HG03457 (cell line): ENCODE data around the gene AOAH.
"Not testable (repeated sequence)": the region's sequence is repeated elsewhere in the genome, so short reads cannot be mapped to it uniquely, and the experiment has no call there.

Experiments
- ATAC-seq: cut with Tn5 transposase; IDR thresholded peaks from one replicate; pipeline ENCODE4 v1.9.1; 2021; ENCODE audit warnings: moderate number of reproducible peaks; ENCODE audit not compliant: unreplicated experiment

Gene AOAH

DNA sequence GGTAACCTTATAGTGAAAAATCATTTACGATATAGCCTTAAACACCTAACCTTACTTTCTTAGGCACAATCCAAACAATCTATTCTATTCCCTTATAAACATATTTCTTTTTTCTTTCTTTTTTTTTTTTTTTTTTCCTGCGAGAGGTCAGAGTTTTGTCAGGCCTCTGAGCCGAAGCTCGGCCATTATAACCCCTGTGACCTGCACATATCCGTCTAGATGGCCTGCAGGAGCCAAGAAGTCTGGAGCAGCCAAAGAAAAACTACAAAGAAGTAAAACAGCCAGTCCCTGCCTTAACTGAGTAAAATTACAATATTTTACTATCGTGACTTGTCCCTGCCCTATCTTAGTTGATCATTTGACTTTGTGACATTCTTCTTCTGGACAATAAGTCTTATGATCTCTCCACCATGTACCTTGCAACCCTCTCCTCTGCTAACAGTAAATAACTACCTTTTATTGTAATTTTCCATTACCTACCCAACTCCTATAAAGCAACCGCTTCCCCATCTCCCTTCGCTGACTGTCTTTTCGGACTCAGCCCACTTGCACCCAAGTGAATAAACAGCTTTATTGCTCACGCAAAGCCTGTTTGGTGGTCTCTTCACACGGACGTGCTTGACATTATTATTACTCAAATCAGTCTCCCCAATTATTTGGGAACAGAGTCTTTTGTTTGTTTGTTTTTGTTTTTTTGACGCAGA lies 64.5 kb downstream of the AOAH start:
- no peak for ATAC-seq

DNA sequence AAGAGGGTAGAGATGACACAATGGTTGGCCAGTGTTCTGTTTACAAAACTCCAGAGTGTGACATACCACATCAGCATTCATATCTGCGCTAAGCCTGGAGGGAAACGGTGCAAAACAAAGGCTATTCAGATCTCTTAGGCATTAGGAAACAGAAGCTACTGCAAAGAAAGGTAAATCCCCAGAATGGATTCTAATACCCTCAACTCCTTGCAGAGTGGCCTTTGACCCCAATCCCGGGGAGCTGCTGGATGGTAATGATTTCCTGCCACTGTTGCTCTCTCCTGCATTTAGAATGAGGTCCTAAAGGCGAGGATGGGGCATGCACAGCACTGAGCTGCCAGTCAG lies 65.2 kb downstream of the AOAH start:
- no peak for ATAC-seq

DNA sequence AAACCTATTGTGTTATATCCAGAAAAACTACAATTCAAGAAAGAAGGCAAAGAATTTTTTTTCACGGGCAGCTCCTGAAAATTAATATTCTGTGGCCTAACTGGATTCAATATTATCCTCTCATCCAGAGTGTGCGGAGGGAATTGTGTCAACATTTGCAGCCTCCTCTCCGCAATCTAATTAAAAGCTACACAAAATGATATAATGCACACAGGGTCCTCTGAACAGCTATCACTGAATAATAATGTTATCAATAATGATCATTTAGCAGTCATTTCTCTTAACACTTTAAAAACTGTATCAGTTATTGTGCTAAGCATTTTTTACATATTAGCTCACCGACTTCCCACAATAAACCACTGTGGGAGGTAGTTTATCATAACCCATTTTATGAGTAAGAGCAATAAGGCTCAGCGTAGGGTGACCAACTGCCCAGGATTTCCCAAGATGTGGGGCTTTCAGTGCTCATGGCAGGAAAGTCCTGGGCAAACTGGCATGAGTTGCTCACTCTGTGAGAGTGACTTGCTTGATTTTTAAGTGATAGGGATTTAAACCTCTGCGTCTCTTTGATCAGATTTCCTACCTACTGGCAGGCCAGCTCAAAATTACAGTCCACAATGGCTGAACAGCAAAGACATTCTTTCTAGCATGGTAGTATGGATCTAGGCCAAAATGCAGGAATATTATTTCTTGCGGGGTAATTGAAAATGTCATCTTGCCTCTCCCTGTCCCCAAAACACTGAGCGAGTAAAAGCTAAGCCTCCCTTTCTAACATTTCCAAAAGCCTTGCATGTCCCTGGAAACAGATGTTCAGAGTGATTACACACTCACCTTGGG lies 65.7 kb downstream of the AOAH start:
- ATAC-seq: no peak

DNA sequence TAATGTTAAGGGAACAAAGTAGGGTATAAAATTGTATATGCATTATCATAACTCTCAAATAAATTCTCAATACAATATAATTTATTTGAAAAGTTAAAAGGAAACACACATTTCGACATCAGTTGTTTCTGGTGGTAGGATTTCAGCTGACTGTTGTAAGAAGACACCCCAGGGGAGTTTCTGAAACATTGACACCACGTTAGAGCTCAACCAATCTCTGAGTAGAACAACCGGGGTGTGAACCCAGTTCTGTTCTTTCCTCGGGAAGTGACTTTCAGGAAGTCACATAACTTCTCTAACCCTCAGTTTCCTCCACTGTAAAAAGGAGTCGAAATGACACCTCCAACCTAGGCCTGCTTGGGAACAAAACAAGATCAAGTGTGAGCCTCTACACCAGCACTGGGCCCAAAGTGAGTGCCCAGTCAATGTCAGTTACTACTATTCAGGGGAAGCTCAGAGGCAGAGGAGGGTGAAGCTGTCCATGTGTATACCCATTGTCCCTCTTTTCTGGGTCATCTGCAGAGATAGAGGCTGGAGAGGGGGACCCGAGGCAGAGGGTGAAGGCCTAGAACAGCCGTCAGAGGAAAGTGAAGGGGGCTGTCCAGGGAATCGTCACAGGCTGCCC lies 67.1 kb downstream of the AOAH start:
- ATAC-seq: no peak

DNA sequence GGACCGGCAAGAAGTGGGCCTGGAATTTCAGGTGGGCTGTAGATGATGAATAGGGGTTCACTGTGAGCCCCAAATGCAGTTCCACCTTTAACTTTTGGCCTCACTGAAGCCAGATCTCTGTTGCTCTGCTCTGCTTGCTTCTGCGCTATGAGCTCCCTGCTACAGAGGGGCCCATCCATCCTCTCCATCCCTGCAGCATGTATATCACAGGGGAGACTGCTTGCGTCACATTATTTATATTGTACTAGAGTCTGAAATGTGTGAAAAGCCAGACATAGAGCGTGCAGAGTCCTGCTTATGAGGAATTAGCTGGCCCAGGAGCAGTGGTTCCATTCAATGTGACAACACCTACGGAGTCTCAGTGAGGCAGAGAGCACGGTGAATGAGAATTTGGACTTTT lies 69.9 kb downstream of the AOAH start:
- no peak for ATAC-seq

DNA sequence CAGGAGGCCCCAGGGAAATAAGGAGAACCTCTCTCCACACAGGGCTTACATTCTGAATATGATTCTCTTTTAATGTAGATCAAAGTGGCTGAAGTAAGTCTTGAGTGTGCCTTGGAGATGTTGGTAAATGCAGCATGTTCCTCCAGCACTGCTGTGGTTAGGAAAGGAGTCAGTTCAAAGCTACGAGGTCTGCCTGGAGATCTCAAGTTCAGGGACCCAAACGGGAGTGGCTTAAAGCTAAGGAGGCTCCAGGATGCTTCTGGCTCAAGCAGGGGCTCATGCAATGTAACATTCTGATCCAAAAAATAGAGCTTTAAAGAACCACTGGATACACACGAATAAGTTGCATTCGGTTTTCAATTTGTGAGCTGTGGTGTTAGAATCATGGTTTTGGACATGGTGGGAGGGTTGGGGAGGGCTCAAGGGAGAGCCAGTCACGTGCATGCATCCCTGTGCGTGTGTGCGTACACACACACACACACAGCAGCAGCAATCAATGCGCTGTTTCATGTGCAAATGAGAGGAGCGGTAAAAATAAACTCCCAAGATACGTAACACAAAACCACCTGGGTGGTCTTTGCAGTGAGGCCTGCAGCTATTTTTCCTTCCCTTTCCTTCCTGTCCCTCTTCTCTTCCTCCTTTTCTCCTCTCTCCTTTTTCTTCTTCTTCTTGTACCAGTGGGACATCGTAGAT lies 70.5 kb downstream of the AOAH start:
- no peak for ATAC-seq

DNA sequence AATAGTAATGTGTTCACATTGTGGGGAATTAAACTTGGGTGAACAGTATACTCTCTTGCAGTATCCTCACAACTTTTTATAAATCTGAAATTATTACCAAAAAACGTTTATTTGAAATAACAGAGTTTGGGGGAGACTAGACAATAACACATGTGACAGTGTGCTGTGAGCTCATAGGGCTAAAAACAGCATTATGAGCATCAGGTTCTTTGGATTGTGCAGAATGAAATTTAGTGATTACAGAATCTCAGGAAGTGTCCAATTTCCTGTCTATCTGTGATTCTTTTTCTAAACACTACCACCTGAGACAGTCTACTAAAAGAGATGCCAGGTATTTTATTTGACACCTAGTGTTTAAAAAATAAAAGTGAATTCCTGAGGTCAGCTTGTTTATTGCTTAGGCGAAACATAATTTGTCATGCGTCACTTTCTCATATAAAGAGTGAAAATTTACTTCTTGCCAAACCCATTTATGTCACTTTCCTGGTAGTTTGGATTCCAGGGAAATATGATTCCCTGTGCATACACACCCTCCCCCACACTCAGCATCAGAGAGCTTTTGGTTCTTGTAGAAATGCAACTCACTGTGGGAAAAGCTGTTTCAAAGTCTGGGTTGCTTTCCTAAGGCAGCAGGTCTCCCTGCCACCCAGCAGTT lies 71.2 kb downstream of the AOAH start:
- no peak for ATAC-seq

DNA sequence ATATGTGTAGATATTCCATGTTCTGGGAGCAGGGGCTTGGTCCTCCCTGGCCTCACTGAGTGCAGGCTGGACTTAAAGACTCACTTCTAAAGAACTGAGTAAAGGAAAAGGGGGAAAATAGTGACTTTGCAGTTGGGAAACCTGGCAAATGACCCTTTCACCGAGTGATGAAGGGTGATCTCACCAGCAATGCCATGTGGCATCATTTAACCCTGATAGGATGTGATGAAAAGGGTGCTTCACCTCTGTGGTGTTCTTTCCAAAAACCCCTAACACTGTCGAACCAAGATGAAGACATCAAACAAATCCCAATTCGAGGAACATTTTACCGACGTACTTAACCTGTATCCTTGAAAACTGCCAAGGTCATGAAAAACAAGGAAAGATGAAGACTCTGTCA lies 71.9 kb downstream of the AOAH start:
- no peak for ATAC-seq

DNA sequence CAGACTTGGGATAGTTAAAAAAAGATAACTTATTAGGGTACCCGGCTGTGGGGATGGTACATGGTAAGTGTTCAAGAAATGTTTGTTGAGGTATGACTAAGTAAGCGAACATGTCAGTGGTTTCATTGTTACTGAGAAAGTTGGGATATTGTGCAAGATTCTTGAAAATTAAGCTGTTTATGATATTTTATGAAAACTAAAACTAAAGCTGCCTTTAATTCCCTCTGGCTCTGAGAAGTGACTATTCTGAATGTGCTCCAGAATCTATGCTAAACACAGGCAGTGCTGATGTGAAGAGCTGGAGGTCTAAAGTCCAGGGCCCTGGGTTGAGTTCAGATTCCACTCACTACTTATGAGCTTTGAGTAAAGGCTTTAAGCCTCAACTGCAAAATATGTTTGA lies 72.9 kb downstream of the AOAH start:
- ATAC-seq: no peak

DNA sequence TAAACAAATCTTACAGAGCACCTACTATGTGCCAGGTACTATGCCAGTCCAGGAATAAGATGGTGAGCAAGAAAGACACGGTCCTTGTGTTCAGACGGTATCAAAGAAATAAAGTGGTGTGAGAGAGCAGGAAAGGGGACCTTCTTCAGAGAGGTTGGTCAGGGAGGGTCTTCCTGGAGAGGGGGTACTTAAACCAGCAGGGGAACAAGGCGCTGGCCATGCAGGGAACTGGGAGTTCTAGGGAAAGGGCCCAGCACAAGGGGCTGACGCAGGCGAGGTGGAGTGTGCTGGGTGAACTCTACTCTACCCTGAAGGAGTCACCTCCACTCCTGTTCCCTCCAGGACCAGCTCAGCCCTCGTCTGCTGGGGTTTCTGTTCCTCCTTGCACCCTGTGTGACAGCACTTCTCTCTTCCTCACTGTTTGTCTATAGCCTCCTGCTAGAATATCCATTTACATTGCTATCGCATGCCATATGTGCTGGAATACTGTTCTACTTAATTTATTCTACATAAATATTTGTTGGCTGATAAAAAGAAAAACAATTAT lies 73.5 kb downstream of the AOAH start:
- ATAC-seq: no peak

DNA sequence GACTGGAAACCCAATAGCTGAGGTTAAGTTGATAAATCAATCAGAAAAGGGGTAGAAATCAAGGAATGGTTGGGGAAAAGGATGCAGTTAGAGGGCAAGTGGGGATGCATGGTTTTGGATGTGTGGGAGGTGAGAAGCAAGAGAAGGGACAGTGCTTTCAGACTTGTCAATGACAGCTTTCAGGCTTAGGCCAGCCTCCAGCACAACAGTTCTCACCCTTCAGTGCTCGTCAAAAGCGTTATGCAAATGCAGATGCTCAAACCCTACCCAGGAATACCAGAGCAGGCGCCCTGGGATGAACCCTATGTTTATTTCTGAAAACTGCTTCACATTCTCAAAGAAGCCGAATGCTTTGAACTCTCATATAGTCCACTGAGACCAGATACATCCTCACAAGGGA lies 74.0 kb downstream of the AOAH start:
- no peak for ATAC-seq

DNA sequence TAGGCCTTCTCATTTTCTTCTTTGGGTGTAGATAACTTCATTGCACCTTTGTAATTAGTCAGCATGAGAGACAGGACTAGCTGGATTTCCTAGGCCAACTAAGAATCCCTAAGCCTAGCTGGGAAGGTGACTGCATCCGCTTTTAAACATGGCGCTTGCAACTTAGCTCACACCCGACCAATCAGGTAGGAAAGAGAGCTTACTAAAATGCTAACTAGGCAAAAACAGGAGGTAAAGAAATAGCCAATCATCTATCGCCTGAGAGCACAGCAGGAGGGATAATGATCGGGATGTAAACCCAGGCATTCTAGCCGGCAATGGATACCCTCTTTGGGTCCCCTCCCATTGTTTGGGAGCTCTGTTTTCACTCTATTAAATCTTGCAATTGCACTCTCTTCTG lies 75.0 kb downstream of the AOAH start:
- ATAC-seq: not testable (repeated sequence)

DNA sequence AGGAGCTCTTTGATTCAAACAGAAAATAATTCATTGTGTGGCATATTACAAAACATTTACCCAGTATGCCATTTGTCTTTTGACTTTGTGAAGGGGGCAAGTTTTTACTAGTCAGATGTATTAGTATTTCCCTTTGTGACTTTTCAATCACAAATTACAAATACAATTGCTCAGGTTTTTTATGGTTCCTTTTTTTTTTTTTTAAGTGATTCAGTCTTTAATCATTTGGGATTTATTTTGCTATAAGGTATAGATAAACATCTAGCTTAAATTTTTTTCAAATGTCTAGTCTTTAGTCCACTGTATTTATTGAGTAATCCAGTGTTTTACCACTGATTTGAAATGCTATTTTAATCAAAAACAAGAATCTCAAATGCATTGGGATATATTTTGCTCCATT lies 75.9 kb downstream of the AOAH start:
- ATAC-seq: no peak

DNA sequence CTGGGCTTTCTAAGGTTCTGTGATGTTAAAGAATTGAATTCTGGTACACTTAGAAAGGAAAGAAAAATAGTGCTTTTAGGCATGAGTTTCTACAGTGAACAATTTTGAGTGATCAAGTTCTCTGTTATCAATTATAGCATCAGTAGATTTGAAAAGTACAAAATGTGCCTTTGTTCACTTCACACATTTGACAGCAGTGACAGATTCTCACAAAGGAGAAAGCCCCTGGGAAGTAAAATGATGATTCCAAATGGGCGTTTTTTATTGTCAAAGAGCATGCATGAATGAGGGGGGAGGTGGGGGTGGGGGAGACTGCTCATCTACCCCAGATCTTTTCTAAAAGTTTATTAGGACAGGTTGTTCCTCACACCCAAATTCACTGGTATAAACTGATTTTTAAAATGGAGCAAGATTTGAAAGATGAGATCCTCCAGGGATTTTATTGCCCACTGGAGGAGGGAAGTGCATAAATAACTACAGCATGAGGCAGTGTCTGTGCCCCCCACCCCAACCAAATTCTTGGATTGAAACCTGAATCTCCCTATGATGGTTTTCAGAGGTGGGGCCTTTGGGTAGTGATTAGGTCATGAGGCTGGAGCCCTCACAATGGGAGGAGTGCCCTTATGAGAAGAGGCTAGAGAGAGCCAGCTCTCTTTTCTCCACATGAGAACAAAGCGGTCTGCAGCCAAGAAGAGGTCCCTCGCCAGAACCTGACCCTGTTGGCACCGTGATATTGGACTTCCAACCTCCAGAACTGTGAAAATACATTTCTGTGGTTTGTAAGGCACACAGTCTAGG lies 79.5 kb downstream of the AOAH start:
- ATAC-seq: no peak

DNA sequence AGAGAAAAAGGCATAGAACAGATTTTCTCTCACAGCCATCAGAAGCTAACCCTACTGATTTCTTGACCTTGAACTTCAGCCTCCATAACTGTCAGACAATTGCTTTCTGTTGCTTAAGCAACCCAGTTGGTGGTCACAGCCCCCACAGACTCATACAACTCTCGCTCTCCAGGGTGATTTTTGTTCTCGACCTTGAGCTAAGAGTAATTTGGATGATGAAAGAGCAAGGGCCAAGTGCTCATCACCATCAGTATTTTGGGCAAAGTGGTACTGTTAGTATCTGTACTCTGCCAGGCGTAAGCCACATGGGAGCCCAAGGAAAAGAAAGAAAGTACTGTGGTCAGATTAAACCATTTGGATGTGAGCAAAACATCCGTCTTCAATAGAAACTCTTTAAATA lies 81.9 kb downstream of the AOAH start:
- no peak for ATAC-seq

DNA sequence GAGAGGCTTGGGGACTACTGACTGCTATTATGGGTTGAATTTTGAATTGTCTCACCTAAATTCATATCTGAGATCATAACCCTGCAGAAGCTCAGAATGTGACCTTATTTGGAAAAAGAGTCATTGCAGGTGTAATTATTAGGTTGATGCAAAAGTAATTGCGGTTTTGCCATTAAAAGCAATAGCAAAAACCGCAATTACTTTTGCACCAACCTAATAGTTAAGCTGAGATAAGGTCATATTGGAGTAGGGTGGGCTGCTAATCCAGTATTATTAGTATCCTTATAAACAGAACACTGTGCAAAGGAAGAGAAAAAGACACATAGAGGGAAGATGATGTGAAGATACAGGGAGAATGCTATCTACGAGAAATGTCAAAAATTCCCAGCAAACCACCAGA lies 82.3 kb downstream of the AOAH start:
- no peak for ATAC-seq

DNA sequence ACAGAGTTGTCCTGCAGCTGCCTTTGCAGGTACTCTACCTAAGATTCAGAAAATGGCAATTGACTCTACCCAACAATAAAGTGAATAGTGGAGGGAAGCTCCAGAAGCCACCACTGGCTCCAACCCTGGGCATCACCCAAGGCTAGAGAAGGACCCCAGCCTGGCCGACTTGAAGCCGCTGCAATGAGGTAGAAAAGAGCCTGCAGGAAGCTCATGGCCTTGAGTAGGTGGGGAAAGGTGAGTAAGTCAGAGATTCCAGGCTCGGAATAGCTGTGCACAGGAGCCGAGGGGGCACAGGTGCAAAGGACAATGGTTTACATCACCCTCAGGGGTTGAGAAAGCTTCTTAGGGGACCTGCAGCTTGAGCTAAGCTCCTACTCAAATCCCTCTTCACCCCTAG lies 83.6 kb downstream of the AOAH start:
- ATAC-seq: no peak

DNA sequence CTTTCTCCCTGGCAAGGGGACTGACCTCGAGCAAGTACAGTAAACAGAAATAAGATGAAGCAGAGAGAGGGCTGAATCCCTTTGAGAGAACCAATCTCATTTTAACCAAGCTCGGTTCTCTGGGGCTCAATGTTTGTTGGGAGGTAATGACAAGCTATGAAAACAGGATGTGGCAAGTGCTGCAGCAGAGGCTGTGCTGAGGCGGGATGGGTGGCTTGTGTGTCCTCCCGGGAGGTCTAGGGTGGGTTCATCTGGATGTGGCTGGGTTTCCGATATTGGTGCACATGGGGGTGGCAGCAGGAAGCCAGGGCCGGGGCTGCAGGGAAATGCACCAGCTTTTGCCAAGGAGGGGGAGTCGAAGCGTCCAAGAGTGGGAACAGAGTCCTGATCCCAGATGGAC lies 84.5 kb downstream of the AOAH start:
- ATAC-seq: no peak

DNA sequence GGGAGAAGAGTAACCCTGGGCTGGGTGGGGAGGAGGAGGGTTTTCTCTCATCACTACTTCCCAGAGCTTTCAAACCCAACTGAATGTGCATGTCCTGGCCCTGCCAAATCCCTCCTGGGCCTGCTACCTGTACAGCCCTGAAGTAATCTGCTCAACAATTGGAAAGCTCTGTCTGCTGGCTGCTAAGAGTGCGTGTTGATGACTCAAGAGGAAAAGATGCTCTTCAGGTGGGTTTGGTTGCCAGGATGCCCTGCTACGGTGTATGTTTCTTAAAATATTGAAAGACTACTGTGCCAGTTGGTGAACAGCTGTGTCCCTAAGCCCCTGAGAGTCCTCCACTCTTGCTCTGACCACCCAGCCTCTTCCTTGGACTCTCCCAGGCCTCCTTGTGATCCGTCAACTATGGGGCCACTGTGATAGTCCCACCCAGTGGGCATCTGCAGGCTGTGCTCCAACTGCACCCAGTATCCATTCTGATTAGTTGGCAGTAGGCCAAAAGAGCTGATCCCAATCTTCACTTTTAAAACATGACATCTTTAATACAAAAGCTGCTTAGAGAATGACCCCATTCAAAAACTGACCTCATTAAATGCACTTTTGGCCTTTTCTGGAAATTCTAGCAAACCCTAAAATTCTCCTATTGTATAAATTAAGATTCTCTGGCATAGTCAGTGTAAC lies 85.6 kb downstream of the AOAH start:
- ATAC-seq: no peak
